Gastrocnemius medialis (tissue), 4 donors: ENCODE data around the gene METTL17. TPM values are rescaled to one million over a fixed set of nuclear protein-coding genes. Genes with fewer than 3 reads are reported as not detected.
A peak's percentile ranks its signal among the peaks of the same experiment; 100 is the strongest.
"Not testable (repeated sequence)": the region's sequence is repeated elsewhere in the genome, so short reads cannot be mapped to it uniquely, and the experiment has no call there.

Experiments
- ATAC-seq, 2 donors: fragments of 150-250 bp; one replicate each; pipeline ENCODE4 v1.9.1; 2016
- DNase-seq, 2 donors: peaks; one replicate each; pipeline ENCODE4 v3.0.0-alpha.2; 2019
- H3K27ac ChIP-seq, 4 donors: fragments of 200-600 bp; sonication (generic); 1 replicate in 1 of 4; 2 replicates in 3 of 4; pipeline ENCODE4 v1.5.1; 2016 to 2018; ENCODE audit warnings: mild to moderate bottlenecking in 2 of 4, moderate library complexity in 1 of 4
- H3K27me3 ChIP-seq, 3 donors: fragments of 200-600 bp; sonication (generic) in 2 of 3; 1 replicate in 1 of 3; 2 replicates in 2 of 3; pipeline versions ENCODE4 v1.5.1 to v1.6.0; 2016 to 2019; ENCODE audit warnings: mild to moderate bottlenecking in 1 of 3, moderate library complexity in 1 of 3
- H3K36me3 ChIP-seq, 2 donors: fragments of 200-600 bp; sonication (generic) in 1 of 2; one replicate each; pipeline ENCODE4 v1.5.1; 2017 to 2018
- H3K4me1 ChIP-seq, 2 donors: fragments of 200-600 bp; sonication (generic) in 1 of 2; one replicate each; pipeline ENCODE4 v1.5.1; 2016 to 2017; ENCODE audit warnings: mild to moderate bottlenecking in 2 of 2
- H3K4me3 ChIP-seq, 4 donors: fragments of 200-600 bp; sonication (generic) in 3 of 4; 1 replicate in 1 of 4; 2 replicates in 3 of 4; pipeline ENCODE4 v1.5.1; 2016 to 2019; ENCODE audit warnings: mild to moderate bottlenecking in 2 of 4
- H3K9me3 ChIP-seq, 3 donors: fragments of 200-600 bp; sonication (generic) in 2 of 3; 1 replicate in 1 of 3; 2 replicates in 2 of 3; pipeline ENCODE4 v1.5.1; 2016 to 2019
- POLR2A ChIP-seq, 2 donors: fragments of 450-650 bp; IDR thresholded peaks; one replicate each; pipeline ENCODE4 v1.6.1; 2017; ENCODE audit warnings: antibody characterized with exemption in 2 of 2, mild to moderate bottlenecking in 2 of 2, moderate library complexity in 2 of 2
- in situ Hi-C, 4 donors: fragments of 200-750 bp; cut with MboI; loops; one replicate each; pipeline versions ENCODE4 v1.15.0 to v1.8.0; 2017; ENCODE audit warnings: low sequenced_read_pairs in 4 of 4
- intact Hi-C: fragments of 100-400 bp; cut with DNase I; formaldehyde crosslinking; loops from one replicate; pipeline ENCODE4 v1.15.1; 2023; ENCODE audit warnings: low total_unique reads
- total RNA-seq, 4 donors: library from RNA; depleted of rRNA; stranded (reverse); fragments of >200 nt; gene quantifications; one replicate each; pipeline versions ENCODE4 v1.1.0 to v1.2.3, GENCODE V29; 2016
- TF ChIP-seq, protein P1 (sequence below), 5 experiments: fragments of 450-650 bp in 3 of 5; fragments of 200-600 bp in 2 of 5; sonication (generic) in 2 of 5; IDR thresholded peaks in 4 of 5; conservative IDR thresholded peaks in 1 of 5; 1 replicate in 4 of 5; 2 replicates in 1 of 5; pipeline ENCODE4 v1.5.1; 2016 to 2019; ENCODE audit warnings: antibody characterized with exemption in 5 of 5, mild to moderate bottlenecking in 3 of 5, moderate library complexity in 3 of 5

The METTL17 gene, protein sequence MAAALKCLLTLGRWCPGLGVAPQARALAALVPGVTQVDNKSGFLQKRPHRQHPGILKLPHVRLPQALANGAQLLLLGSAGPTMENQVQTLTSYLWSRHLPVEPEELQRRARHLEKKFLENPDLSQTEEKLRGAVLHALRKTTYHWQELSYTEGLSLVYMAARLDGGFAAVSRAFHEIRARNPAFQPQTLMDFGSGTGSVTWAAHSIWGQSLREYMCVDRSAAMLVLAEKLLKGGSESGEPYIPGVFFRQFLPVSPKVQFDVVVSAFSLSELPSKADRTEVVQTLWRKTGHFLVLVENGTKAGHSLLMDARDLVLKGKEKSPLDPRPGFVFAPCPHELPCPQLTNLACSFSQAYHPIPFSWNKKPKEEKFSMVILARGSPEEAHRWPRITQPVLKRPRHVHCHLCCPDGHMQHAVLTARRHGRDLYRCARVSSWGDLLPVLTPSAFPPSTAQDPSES
- total RNA-seq: 10 to 100 TPM; 33.9 to 69.5 (median 50.8) TPM

DNA sequence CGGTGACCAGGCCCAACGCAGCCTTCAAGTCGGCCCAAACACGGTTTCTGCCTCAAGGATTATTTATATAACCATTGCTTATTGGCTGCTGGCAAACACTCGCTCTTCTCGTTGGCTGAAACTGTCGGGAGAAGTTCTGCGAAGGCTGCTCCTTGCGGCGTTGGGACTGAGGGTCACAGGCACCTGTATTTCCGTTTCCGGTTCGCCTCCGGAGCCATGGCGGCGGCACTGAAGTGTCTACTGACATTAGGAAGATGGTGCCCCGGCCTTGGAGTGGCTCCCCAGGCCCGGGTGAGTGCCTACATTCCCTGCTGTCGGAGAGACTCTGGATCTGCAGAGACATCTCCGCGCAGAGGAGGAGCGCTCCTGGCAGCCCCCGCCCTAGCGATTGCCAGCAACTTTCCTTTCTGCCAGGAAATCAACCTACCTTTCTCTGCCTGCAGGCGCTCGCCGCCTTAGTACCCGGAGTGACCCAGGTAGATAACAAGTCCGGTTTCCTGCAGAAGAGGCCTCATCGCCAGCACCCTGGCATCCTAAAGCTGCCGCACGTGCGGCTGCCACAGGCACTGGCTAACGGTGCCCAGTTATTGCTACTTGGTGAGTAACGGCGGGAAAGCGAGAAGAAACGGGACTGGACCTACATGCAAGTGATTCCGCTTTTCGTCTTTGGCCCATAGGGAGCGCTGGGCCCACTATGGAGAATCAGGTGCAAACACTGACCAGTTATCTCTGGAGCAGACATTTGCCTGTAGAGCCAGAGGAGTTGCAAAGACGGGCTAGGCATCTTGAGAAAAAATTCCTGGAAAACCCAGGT lies at the start of gene METTL17:
Gene METTL17 (plus strand): TSS at position 194 of the 814 bp plus-strand sequence. CDS start 23 bp downstream, at position 217.
- Histone ChIP-seq H3K27ac (peak within 1 kb of the TSS; percentile 73 to 89 (median 81)), H3K9me3 (no peaks in the 10 kb centered on the region), H3K4me3 (peak within 1 kb of the TSS; percentile 72 to 99 (median 97)), H3K27me3 (no peaks in the 10 kb centered on the region), H3K4me1 (peaks cover 17 to 20% of the 10 kb centered on the region in 2 donors), H3K36me3 (peaks cover 5 to 32% of the 10 kb centered on the region in 2 donors)
- DNase-seq: peak; percentile 87 to 95
- in situ Hi-C loops (loop anchor here in 2 of 4 donors (25.0 kb wide), 1 partner anchor 653 kb away; the partner anchor contains the start of genes CCNB1IP1 (in 2 of the 2) and PARP2 (in 2 of the 2)), intact Hi-C loops (loop anchor here (10.0 kb wide), 2 partner anchors 225 to 655 kb away; partner anchors contain the start of gene CCNB1IP1)
- ATAC-seq: peak; percentile 98
- TF ChIP-seq, protein P1, sequence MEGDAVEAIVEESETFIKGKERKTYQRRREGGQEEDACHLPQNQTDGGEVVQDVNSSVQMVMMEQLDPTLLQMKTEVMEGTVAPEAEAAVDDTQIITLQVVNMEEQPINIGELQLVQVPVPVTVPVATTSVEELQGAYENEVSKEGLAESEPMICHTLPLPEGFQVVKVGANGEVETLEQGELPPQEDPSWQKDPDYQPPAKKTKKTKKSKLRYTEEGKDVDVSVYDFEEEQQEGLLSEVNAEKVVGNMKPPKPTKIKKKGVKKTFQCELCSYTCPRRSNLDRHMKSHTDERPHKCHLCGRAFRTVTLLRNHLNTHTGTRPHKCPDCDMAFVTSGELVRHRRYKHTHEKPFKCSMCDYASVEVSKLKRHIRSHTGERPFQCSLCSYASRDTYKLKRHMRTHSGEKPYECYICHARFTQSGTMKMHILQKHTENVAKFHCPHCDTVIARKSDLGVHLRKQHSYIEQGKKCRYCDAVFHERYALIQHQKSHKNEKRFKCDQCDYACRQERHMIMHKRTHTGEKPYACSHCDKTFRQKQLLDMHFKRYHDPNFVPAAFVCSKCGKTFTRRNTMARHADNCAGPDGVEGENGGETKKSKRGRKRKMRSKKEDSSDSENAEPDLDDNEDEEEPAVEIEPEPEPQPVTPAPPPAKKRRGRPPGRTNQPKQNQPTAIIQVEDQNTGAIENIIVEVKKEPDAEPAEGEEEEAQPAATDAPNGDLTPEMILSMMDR (IDR thresholded peaks at IDR 0.05 in 4 of 5, conservative IDR thresholded peaks at IDR 0.05 in 1 of 5): peak in 1 of 5 experiments; percentile 10
- TF ChIP-seq POLR2A (IDR thresholded peaks at IDR 0.05): peak; percentile 10 to 57

DNA sequence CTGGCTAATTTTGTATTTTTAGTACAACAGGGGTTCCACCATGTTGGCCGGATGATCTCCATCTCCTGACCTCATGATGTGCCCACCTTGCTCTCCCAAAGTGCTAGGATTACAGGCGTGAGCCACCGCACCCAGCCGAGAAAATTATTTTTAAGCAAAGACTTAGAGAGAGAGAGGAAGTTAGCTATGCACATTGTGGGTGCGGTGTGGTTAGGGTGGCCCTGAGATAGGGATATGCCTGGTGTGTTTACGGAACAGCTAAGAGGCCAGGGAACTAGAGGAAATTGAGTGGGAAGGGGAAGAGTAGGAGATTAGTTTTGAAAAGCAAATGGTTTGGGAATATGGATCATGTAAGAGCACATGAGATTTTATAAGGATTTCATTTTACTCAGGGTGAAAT lies 44.6 kb upstream of the METTL17 start:
- H3K27ac ChIP-seq, H3K4me1 ChIP-seq, in situ Hi-C loops, ATAC-seq, H3K4me3 ChIP-seq, intact Hi-C loops, H3K9me3 ChIP-seq, DNase-seq, H3K36me3 ChIP-seq, H3K27me3 ChIP-seq: not testable (repeated sequence)

DNA sequence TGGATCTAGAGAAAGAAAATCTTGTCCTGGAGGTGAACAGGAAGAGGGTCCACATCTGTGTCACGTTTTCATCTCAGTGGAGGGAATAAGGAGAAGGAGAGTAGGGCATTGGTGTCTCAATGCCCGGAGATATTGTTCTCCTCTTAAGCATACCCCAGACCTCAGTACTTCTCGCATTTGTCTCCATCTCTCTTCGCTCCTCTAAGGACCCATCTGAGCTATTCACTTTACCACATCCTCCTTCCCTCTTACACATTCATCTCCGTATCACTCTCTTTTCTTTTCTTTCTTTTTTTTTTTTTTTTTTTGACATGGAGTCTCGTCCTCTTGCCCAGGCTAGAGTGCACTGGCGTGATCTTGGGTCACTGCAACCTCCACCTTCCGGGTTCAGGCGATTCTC lies 43.1 kb upstream of the METTL17 start:
- in situ Hi-C loops, ATAC-seq, H3K9me3 ChIP-seq, H3K27ac ChIP-seq, intact Hi-C loops, H3K4me3 ChIP-seq, H3K27me3 ChIP-seq, H3K36me3 ChIP-seq, H3K4me1 ChIP-seq, DNase-seq: not testable (repeated sequence)

DNA sequence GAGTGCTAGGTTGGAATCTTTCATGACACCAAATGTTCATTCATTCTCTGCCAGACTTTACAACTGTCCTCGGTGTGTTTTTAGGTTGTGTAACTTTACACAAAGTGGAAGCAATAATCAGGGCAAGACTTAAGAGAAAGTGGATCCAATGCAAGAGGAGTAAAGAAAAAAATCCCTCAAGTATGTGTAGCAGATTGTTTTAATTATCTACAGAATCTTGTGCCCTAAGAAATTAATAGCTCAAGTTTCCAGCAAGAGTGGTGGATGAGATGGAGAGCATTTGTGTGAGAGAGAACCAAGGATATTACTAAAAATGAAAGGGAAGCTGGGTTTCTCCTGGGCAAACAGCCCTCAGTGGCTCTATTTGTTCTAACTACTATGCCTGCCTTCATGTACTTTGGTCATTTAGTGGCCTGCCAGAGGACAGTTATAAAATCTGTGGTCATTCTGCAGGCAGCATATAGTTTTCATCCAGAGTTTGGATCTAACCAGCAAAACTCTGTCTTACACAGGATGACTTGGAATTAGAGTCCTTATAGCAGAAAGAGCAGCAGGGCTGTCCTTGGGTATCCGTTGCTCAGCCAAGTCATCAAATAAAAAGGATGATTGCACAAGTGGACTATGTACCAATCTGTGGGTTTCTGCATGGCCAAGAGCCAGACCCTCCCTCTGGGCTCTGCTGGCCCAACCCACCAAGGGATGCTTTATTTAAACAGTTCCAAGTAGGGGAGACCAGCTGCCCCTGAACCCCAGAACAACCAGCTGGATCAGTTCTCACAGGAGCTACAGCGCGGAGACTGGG lies 34.8 kb upstream of the METTL17 start, which contains the start of gene RNASE2:
Gene RNASE2 (plus strand): TSS at position 752 of the 802 bp plus-strand sequence. CDS start 285 bp downstream, outside the sequence.
- H3K4me3 ChIP-seq, H3K27me3 ChIP-seq, DNase-seq, intact Hi-C loops, H3K4me1 ChIP-seq, H3K36me3 ChIP-seq, H3K27ac ChIP-seq, H3K9me3 ChIP-seq: not testable (repeated sequence)
- in situ Hi-C loops: loop anchor here in 1 of 4 donors (25.0 kb wide), 1 partner anchor 93 kb away; no protein-coding TSS in a partner anchor
- ATAC-seq: peak in 1 of 2 donors; percentile 46

DNA sequence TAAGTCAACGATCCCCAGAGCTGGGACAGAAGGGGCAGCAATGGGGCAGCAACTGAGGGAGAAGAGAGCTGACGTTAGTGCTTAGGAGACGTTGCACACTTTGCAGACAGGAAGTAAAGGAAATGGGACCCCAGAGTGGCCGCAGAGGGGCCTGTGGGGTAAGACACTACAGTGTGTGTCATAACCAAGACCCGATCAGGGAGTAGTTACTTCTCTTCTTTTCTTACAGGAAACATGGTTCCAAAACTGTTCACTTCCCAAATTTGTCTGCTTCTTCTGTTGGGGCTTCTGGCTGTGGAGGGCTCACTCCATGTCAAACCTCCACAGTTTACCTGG lies 34.3 kb upstream of the METTL17 start:
- H3K4me1 ChIP-seq, DNase-seq, H3K9me3 ChIP-seq, H3K36me3 ChIP-seq, H3K27ac ChIP-seq, intact Hi-C loops, ATAC-seq, H3K4me3 ChIP-seq, H3K27me3 ChIP-seq: not testable (repeated sequence)
- in situ Hi-C loops: loop anchor here in 1 of 4 donors (25.0 kb wide), 1 partner anchor 93 kb away; no protein-coding TSS in a partner anchor

DNA sequence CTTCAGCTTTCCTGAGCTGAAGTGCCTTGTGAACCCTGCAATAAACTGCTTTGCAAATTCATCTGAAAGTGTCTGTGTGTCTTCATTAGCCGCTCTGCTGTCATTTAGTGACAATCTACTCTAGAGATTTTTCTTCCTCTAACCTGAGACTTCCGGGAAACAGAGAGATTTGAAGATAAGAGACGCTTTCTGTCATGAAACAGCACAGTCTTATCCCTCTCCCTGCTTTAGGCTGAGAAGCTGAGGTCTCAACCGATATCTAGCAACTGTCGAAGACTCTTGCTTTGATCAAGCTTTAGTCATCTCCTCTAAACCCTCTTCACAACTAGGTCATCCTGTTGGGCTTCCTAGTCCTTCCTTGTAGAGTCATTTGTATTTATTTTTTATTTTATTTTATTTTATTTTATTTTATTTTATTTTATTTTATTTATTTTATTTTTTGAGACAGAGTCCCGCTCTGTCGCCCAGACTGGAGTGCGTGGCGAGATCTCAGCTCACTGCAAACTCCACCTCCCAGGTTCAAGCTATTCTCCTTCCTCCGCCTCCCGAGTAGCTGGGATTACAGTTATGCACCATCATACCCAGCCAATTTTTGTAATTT lies 33.3 kb upstream of the METTL17 start:
- TF ChIP-seq POLR2A (IDR thresholded peaks at IDR 0.05): no peak
- TF ChIP-seq, protein P1 (IDR thresholded peaks at IDR 0.05 in 4 of 5, conservative IDR thresholded peaks at IDR 0.05 in 1 of 5): no peak
- Histone ChIP-seq H3K36me3 (no peaks in the 10 kb centered on the region), H3K4me1 (no peaks in the 10 kb centered on the region), H3K27me3 (peaks cover 0 to 5% (median 0%) of the 10 kb centered on the region in 3 donors), H3K27ac (no peak overlapping the region), H3K4me3 (no peak overlapping the region), H3K9me3 (no peaks in the 10 kb centered on the region)
- intact Hi-C loops (no loop called here), in situ Hi-C loops (loop anchor here in 1 of 4 donors (25.0 kb wide), 1 partner anchor 94 kb away; no protein-coding TSS in a partner anchor)
- ATAC-seq (no peak), DNase-seq (no peak)

DNA sequence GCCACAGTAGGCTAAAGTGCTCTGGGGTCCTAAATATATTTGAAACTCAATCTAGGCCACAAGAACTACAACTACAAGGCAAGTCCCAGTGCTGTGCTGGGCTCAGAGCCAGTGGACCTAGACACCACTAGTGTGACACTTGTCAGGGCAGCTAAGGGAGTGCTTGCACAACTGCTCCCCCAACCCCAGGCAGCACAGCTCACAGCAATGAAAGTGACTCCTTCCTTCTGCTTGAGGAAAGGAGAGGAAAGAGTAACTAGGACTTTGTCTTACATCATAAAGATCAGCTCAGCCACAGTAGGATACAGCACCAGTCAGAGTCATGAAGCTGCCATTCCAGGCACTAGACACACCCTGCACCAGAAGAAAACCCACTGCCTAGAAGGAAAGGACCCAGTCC lies 30.8 kb upstream of the METTL17 start:
- H3K27ac ChIP-seq, intact Hi-C loops, H3K27me3 ChIP-seq, ATAC-seq, H3K9me3 ChIP-seq, H3K36me3 ChIP-seq, H3K4me1 ChIP-seq, H3K4me3 ChIP-seq, DNase-seq: not testable (repeated sequence)
- in situ Hi-C loops: loop anchor here in 1 of 4 donors (25.0 kb wide), 1 partner anchor 97 kb away; no protein-coding TSS in a partner anchor
